Dermis microvascular lymphatic vessel endothelial cell (primary cell): ENCODE results near the gene IGFBP4. TPM values are rescaled to one million over a fixed set of nuclear protein-coding genes. Genes with fewer than 3 reads are reported as not detected.

Experiments
- total RNA-seq: library from RNA; depleted of rRNA; stranded (reverse); fragments of >200 nt; gene quantifications from 2 replicates; pipeline ENCODE4 v1.2.1, GENCODE V29; 2014

IGFBP4 gene
- total RNA-seq, 1 donor from 2014 or later = 189 TPM

Other genes starting within 250 kb of the IGFBP4 start
- 4.7 and 7.5 TPM in 2 replicates for gene WIPF2, start 224.1 kb upstream of the IGFBP4 start, total RNA-seq
- 8.1 and 15.3 TPM in 2 replicates for gene CDC6, start 155.6 kb upstream of the IGFBP4 start, total RNA-seq
- 5.1 and 10.9 TPM in 2 replicates for gene RARA, start 134.3 kb upstream of the IGFBP4 start, total RNA-seq
- 1.8 and 3.7 TPM in 2 replicates for gene GJD3, start 78.7 kb upstream of the IGFBP4 start, total RNA-seq
- 27.7 and 65.5 TPM in 2 replicates for gene TOP2A, start 25.6 kb upstream of the IGFBP4 start, total RNA-seq
- not detected in 2 replicates for gene TNS4, start 58.2 kb downstream of the IGFBP4 start, total RNA-seq
- gene CCR7, start 122.0 kb downstream of the IGFBP4 start, total RNA-seq = under 0.01 TPM in 1 of 2 replicates, not detected in the other
- gene SMARCE1, start 204.4 kb downstream of the IGFBP4 start, total RNA-seq = 61.1 and 63.3 TPM in 2 replicates
- 0.13 TPM in 2 replicates for gene KRT222, start 221.7 kb downstream of the IGFBP4 start, total RNA-seq